ENCODE data around the gene PROCA1.

- TF ChIP-seq CTCF (IDR thresholded peaks at IDR 0.05) (no peak), POLR2A (IDR thresholded peaks at IDR 0.05) (no peak)
These were observed 8.0 kb downstream of the PROCA1 start for GRCh38 chr17:28703552-28704218.
